ENCODE data around the gene ADCY10.

DNA sequence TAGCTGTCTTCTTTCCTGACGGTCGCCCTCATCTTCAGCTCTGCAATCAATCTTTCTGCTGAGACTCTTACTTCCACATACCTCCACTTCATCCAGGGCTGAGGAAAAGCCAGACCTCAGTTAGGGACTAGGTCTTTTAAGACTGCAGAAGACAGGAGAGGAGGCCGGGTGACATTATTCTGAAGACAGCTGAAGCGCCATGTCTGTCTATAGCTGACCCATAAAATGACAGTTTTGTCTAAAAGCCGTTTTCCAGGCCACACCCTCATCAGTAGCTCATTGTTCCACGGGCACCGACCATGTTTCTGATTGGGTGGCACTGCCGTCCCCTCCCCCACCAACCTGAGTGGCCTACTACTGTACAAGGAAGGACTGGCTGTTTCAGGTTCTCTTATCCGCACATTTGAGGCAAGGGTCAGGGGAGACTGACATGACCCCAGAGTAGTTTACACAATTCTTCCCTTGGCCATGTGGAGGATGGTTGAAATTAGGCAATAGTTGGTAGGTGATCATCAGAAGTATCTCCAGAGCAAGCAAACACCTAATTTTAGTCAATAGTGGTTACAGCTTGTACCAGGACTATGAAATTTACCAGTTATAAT lies at the start of gene ADCY10:
- no peak for TF ChIP-seq POLR2A (IDR thresholded peaks at IDR 0.05)
- TF ChIP-seq, protein P1, sequence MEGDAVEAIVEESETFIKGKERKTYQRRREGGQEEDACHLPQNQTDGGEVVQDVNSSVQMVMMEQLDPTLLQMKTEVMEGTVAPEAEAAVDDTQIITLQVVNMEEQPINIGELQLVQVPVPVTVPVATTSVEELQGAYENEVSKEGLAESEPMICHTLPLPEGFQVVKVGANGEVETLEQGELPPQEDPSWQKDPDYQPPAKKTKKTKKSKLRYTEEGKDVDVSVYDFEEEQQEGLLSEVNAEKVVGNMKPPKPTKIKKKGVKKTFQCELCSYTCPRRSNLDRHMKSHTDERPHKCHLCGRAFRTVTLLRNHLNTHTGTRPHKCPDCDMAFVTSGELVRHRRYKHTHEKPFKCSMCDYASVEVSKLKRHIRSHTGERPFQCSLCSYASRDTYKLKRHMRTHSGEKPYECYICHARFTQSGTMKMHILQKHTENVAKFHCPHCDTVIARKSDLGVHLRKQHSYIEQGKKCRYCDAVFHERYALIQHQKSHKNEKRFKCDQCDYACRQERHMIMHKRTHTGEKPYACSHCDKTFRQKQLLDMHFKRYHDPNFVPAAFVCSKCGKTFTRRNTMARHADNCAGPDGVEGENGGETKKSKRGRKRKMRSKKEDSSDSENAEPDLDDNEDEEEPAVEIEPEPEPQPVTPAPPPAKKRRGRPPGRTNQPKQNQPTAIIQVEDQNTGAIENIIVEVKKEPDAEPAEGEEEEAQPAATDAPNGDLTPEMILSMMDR (IDR thresholded peaks at IDR 0.05 in 4 of 5, conservative IDR thresholded peaks at IDR 0.05 in 1 of 5): no peak

Data from gastrocnemius medialis (tissue), 4 donors.